ENCODE results near the gene LPXN.
A peak's percentile ranks its signal among the peaks of the same experiment; 100 is the strongest.

The LPXN gene

GRCh38 chr11:58575377-58576020 is at the start of gene LPXN:
Gene LPXN, minus strand, starts transcription at chr11:58575856. Its CDS starts 84 bp downstream, at chr11:58575772.
- peak; percentile 86 for DNase-seq (ENCODE audit: low spot score)

- DNase-seq (ENCODE audit: low spot score), result no peak
These were observed 49.4 kb upstream of the LPXN start for GRCh38 chr11:58625086-58625485.

GRCh38 chr11:58622344-58622743 is 46.7 kb upstream of the LPXN start, which contains the start of gene CNTF:
Gene CNTF, plus strand, starts transcription at chr11:58622665. Its CDS starts 88 bp downstream, at chr11:58622753.
- DNase-seq (ENCODE audit: low spot score), result no peak

GRCh38 chr11:58621586-58622262 is 46.1 kb upstream of the LPXN start:
- no peak for DNase-seq (ENCODE audit: low spot score)

GRCh38 chr11:58617976-58618557 is 42.4 kb upstream of the LPXN start:
- peak; percentile 16 for DNase-seq (ENCODE audit: low spot score)

GRCh38 chr11:58616594-58616993 is 40.9 kb upstream of the LPXN start:
- DNase-seq (ENCODE audit: low spot score), result no peak

- no peak for DNase-seq (ENCODE audit: low spot score)
These were observed 39.9 kb upstream of the LPXN start for GRCh38 chr11:58615559-58615958.

GRCh38 chr11:58613228-58613627 is 37.6 kb upstream of the LPXN start:
- no peak for DNase-seq (ENCODE audit: low spot score)

GRCh38 chr11:58609723-58610122 is 34.1 kb upstream of the LPXN start:
- no peak for DNase-seq (ENCODE audit: low spot score)

- DNase-seq (ENCODE audit: low spot score), result no peak
These were observed 32.7 kb upstream of the LPXN start for GRCh38 chr11:58608331-58608730.

- DNase-seq (ENCODE audit: low spot score), result no peak
These were observed 31.5 kb upstream of the LPXN start for GRCh38 chr11:58606930-58607714.

GRCh38 chr11:58600510-58600909 is 24.9 kb upstream of the LPXN start:
- DNase-seq (ENCODE audit: low spot score), result no peak

GRCh38 chr11:58597486-58598144 is 22.0 kb upstream of the LPXN start:
- DNase-seq (ENCODE audit: low spot score), result no peak

GRCh38 chr11:58596621-58597020 is 21.0 kb upstream of the LPXN start:
- DNase-seq (ENCODE audit: low spot score), result no peak

GRCh38 chr11:58594826-58595225 is 19.2 kb upstream of the LPXN start:
- no peak for DNase-seq (ENCODE audit: low spot score)

- DNase-seq (ENCODE audit: low spot score), result no peak
These were observed 17.3 kb upstream of the LPXN start for GRCh38 chr11:58592760-58593472.

- no peak for DNase-seq (ENCODE audit: low spot score)
These were observed 16.0 kb upstream of the LPXN start for GRCh38 chr11:58591659-58592058.

GRCh38 chr11:58586998-58587397 is 11.3 kb upstream of the LPXN start:
- DNase-seq (ENCODE audit: low spot score), result no peak

GRCh38 chr11:58582437-58582836 is 6.8 kb upstream of the LPXN start:
- DNase-seq (ENCODE audit: low spot score), result no peak

- DNase-seq (ENCODE audit: low spot score), result peak; percentile 32
These were observed 4.7 kb upstream of the LPXN start for GRCh38 chr11:58580311-58580710.
